Nephron progenitor cell (in vitro differentiated cells): ENCODE data around the gene GLTP.
A peak's percentile ranks its signal among the peaks of the same experiment; 100 is the strongest.

ENCODE experiments used
- DNase-seq: peaks from one replicate; pipeline ENCODE4 v3.0.0; 2021
- H3K27ac Mint-ChIP-seq: 2 replicates; pipeline ENCODE4 v1.8.0; 2021; ENCODE audit warnings: mild to moderate bottlenecking, moderate library complexity, mixed read lengths
- H3K27me3 Mint-ChIP-seq: 2 replicates; pipeline ENCODE4 v1.8.0; 2021; ENCODE audit warnings: mild to moderate bottlenecking, low read depth, mixed read lengths; ENCODE audit not compliant: poor library complexity
- H3K36me3 Mint-ChIP-seq: 2 replicates; pipeline ENCODE4 v1.8.0; 2021; ENCODE audit warnings: low read depth, mixed read lengths
- H3K4me1 Mint-ChIP-seq: 2 replicates; pipeline ENCODE4 v1.8.0; 2021; ENCODE audit warnings: mixed read lengths
- H3K4me3 Mint-ChIP-seq: 2 replicates; pipeline ENCODE4 v1.8.0; 2021; ENCODE audit warnings: mild to moderate bottlenecking, moderate library complexity, mixed read lengths
- H3K9me3 Mint-ChIP-seq: 2 replicates; pipeline ENCODE4 v1.8.0; 2021; ENCODE audit warnings: mild to moderate bottlenecking, moderate library complexity, mixed read lengths
- CTCF ChIP-seq: fragments of 200-600 bp; sonication (generic); IDR thresholded peaks from 2 replicates; pipeline ENCODE4 v1.5.0; 2021; ENCODE audit warnings: antibody characterized with exemption

The GLTP gene

DNA sequence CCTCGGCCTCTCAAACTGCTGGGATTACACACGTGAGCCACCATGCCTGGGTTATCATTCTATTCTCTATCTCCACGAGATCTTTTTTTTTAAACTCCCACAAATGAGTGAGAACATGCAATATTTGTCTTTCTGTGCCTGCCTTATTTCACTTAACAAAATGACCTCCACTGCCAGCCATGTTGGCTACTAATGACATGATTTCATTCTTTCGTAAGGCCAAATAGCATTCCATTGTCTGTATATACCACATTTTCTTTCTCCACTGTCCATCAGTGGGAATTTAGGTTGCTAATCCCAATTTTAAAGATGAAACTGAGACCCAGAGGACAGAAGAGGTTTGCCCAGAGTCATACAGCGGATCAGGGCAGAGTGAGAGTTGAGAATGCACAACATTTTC is 36.2 kb downstream of the GLTP start:
- H3K9me3 Mint-ChIP-seq = no peaks in the 10 kb centered on the region
- DNase-seq = no peak
- no peak overlapping the region for H3K4me3 Mint-ChIP-seq
- TF ChIP-seq CTCF = no peak
- no peak overlapping the region for H3K27ac Mint-ChIP-seq
- H3K36me3 Mint-ChIP-seq = no peaks in the 10 kb centered on the region
- no peaks in the 10 kb centered on the region for H3K27me3 Mint-ChIP-seq
- H3K4me1 Mint-ChIP-seq = peaks cover 11% of the 10 kb centered on the region

DNA sequence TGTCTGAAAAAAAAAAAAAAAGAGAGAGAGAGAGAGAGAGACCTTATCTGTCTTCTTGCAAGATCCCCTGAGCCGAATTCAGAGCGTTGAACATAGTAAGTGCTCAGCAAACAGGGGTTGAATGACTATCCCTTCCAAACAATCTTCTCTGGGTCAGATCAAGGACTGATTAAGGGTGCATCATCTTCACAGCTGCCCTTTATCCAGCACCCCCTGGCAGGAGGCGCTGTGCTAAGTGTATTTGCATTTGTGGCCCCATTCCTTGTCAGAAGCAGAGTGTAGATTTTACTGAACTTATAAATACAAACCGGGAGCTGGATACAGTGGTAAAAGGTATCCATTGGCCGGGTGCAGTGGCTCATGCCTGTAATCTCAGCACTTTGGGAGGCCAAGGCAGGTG is 38.3 kb downstream of the GLTP start:
- no peak for DNase-seq
- no peaks in the 10 kb centered on the region for H3K9me3 Mint-ChIP-seq
- H3K27ac Mint-ChIP-seq = peak overlapping the region; percentile 22
- H3K36me3 Mint-ChIP-seq = no peaks in the 10 kb centered on the region
- H3K4me1 Mint-ChIP-seq = peaks cover 16% of the 10 kb centered on the region
- H3K4me3 Mint-ChIP-seq = no peak overlapping the region
- no peak for TF ChIP-seq CTCF
- H3K27me3 Mint-ChIP-seq = no peaks in the 10 kb centered on the region

- no peaks in the 10 kb centered on the region for H3K27me3 Mint-ChIP-seq
- H3K27ac Mint-ChIP-seq = no peak overlapping the region
- H3K4me3 Mint-ChIP-seq = no peak overlapping the region
- no peaks in the 10 kb centered on the region for H3K9me3 Mint-ChIP-seq
- no peak for TF ChIP-seq CTCF
- H3K36me3 Mint-ChIP-seq = no peaks in the 10 kb centered on the region
- no peak for DNase-seq
- H3K4me1 Mint-ChIP-seq = peaks cover 16% of the 10 kb centered on the region
Measured at GRCh38 chr12:109841356-109841755, 39.0 kb downstream of the GLTP start.

GRCh38 chr12:109840305-109841074 is 39.9 kb downstream of the GLTP start:
- Mint-ChIP-seq H3K27ac (peak overlapping the region; percentile 57), H3K9me3 (no peaks in the 10 kb centered on the region), H3K36me3 (no peaks in the 10 kb centered on the region), H3K27me3 (no peaks in the 10 kb centered on the region), H3K4me1 (peaks cover 16% of the 10 kb centered on the region), H3K4me3 (no peak overlapping the region)
- peak; percentile 35 for DNase-seq
- no peak for TF ChIP-seq CTCF

DNA sequence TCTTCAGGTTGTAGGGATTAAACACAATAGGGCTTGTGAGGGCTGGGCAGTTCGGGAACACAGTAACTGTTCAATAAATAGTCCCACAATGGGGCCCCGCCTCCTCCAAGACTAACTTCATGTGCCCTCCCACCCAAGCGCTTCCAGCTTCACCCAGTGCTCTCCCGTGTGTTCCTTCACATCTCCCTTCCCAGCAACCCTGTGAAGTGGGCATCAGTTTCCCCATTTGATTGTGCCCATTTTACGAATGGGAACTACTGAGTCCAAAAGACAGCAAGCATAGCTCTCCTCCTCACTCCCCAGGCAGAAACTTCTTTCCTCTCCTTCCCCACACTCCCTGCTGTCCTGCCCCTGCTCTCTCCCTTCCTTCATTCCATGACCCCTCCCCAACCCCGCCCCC is 40.9 kb downstream of the GLTP start:
- H3K4me3 Mint-ChIP-seq = no peak overlapping the region
- no peaks in the 10 kb centered on the region for H3K36me3 Mint-ChIP-seq
- TF ChIP-seq CTCF = no peak
- no peaks in the 10 kb centered on the region for H3K9me3 Mint-ChIP-seq
- peaks cover 22% of the 10 kb centered on the region for H3K4me1 Mint-ChIP-seq
- no peak overlapping the region for H3K27ac Mint-ChIP-seq
- peaks cover 3% of the 10 kb centered on the region for H3K27me3 Mint-ChIP-seq
- DNase-seq = no peak

DNA sequence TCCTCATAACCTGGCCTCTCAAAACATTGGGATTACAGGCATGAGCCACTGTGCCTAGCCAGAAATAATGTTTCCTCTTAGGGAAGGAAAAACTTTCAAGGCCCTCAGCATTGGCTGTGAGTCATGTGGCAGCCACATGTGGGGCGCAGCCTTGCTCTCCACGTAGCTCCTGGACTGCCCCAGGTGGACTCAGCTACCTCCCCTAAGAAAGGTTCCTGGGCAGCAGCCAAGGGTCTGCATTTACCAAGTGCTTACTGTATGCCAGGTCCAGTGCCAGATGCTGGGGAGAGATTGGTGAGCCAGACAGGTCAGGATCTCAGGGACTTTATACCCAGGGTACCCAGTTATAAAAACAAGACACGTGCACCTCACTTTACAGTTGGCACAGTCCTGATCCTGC is 43.4 kb downstream of the GLTP start:
- DNase-seq = no peak
- H3K9me3 Mint-ChIP-seq = no peaks in the 10 kb centered on the region
- H3K4me3 Mint-ChIP-seq = no peak overlapping the region
- H3K4me1 Mint-ChIP-seq = peaks cover 28% of the 10 kb centered on the region
- peaks cover 3% of the 10 kb centered on the region for H3K27me3 Mint-ChIP-seq
- H3K27ac Mint-ChIP-seq = no peak overlapping the region
- no peak for TF ChIP-seq CTCF
- H3K36me3 Mint-ChIP-seq = no peaks in the 10 kb centered on the region
